ENCODE measurements around the gene LHX5.

LHX5 gene

GRCh38 chr12:113438523-113439300 lies 33.0 kb downstream of the LHX5 start:
- DNase-seq, result no peak

- no peak for DNase-seq
Observed at GRCh38 chr12:113437729-113438100, 34.0 kb downstream of the LHX5 start.

GRCh38 chr12:113436993-113437728 lies 34.5 kb downstream of the LHX5 start:
- no peak for DNase-seq

- no peak for DNase-seq
Observed at GRCh38 chr12:113436586-113436985, 35.1 kb downstream of the LHX5 start.

- no peak for DNase-seq
Observed at GRCh38 chr12:113435367-113435766, 36.3 kb downstream of the LHX5 start.

- DNase-seq, result no peak
Observed at GRCh38 chr12:113432986-113433385, 38.7 kb downstream of the LHX5 start.

GRCh38 chr12:113428482-113428881 lies 43.2 kb downstream of the LHX5 start:
- DNase-seq, result no peak

GRCh38 chr12:113427882-113428281 lies 43.8 kb downstream of the LHX5 start:
- DNase-seq, result no peak

GRCh38 chr12:113425960-113426453 lies 45.7 kb downstream of the LHX5 start:
- no peak for DNase-seq

- peak; percentile 43 for DNase-seq
Observed at GRCh38 chr12:113424915-113425823, 46.5 kb downstream of the LHX5 start.

- DNase-seq, result no peak
Observed at GRCh38 chr12:113424456-113424855, 47.2 kb downstream of the LHX5 start.

GRCh38 chr12:113422886-113423669 lies 48.6 kb downstream of the LHX5 start:
- DNase-seq, result no peak

GRCh38 chr12:113422030-113422885 lies 49.4 kb downstream of the LHX5 start, which contains the start of gene SDSL:
SDSL (plus strand) TSS chr12:113422380; CDS start chr12:113427983, 5,603 bp downstream.
- DNase-seq, result peak; percentile 69

- DNase-seq, result no peak
Observed at GRCh38 chr12:113420996-113421595, 50.6 kb downstream of the LHX5 start.

GRCh38 chr12:113418213-113418879 lies 53.3 kb downstream of the LHX5 start:
- no peak for DNase-seq

GRCh38 chr12:113416091-113416754 lies 55.4 kb downstream of the LHX5 start:
- DNase-seq, result no peak

GRCh38 chr12:113414519-113415038 lies 57.1 kb downstream of the LHX5 start:
- DNase-seq, result no peak

GRCh38 chr12:113413488-113413939 lies 58.2 kb downstream of the LHX5 start:
- DNase-seq, result no peak

All from right kidney (tissue), 1 donor.